Measurements from ENCODE around the gene DYNLL2. TPM values are rescaled to one million over a fixed set of nuclear protein-coding genes. Genes with fewer than 3 reads are reported as not detected.

DYNLL2 gene
- total RNA-seq: 10.1 and 11.8 TPM in 2 replicates

GRCh38 chr17:58082870-58083490, at the start of gene DYNLL2:
DYNLL2 (plus strand) TSS chr17:58083419; CDS start chr17:58087091, 3,672 bp downstream.

Other genes with a start within 250 kb of the DYNLL2 start
- 40.1 and 45.5 TPM in 2 replicates for gene MRPS23, start 233.4 kb upstream of the DYNLL2 start, total RNA-seq
- 8.6 and 10.5 TPM in 2 replicates for gene CUEDC1, start 128.0 kb upstream of the DYNLL2 start, total RNA-seq
- gene VEZF1, start 95.2 kb upstream of the DYNLL2 start, total RNA-seq: 25.1 and 43.1 TPM in 2 replicates
- gene SRSF1, start 76.2 kb upstream of the DYNLL2 start, total RNA-seq: 161 and 194 TPM in 2 replicates
- gene OR4D1, start 65.0 kb downstream of the DYNLL2 start, total RNA-seq: not detected in 2 replicates
- gene OR4D2, start 83.6 kb downstream of the DYNLL2 start, total RNA-seq: not detected in 2 replicates
- not detected in 2 replicates for gene EPX, start 109.3 kb downstream of the DYNLL2 start, total RNA-seq
- gene MKS1, start 135.8 kb downstream of the DYNLL2 start, total RNA-seq: 17.4 and 40.1 TPM in 2 replicates
- not detected in 2 replicates for gene LPO, start 155.2 kb downstream of the DYNLL2 start, total RNA-seq
- gene MPO, start 197.5 kb downstream of the DYNLL2 start, total RNA-seq: not detected in 2 replicates
- 0.18 and 0.58 TPM in 2 replicates for gene TSPOAP1, start 245.4 kb downstream of the DYNLL2 start, total RNA-seq